Pancreas (tissue), 10 donors: ENCODE data around the gene MMAB. TPM values are rescaled to one million over a fixed set of nuclear protein-coding genes. Genes with fewer than 3 reads are reported as not detected.

Source experiments
- ATAC-seq, 4 donors: fragments of 200-7000 bp; cut with Tn5 transposase; one replicate each; pipeline versions ENCODE4 v1.8.0 to v1.9.1; 2020; ENCODE audit warnings: mild to moderate bottlenecking in 4 of 4, moderate library complexity in 4 of 4
- DNase-seq, 6 donors: peaks; one replicate each; pipeline ENCODE4 v3.0.0-alpha.2; 2020
- FAIRE-seq: peaks from 2 replicates; lab custom pipeline; 2012; peaks lifted over from hg19 to GRCh38; lab: Jason Lieb, UNC
- H3K27ac ChIP-seq, 4 donors: fragments of 200-600 bp; sonication (generic); 1 replicate in 3 of 4; 2 replicates in 1 of 4; pipeline versions ENCODE4 v1.5.0 to v1.8.0; 2020
- H3K27me3 ChIP-seq, 4 donors: fragments of 200-600 bp; one replicate each; pipeline ENCODE4 v1.8.0; 2021
- H3K36me3 ChIP-seq, 3 donors: fragments of 200-600 bp; sonication (generic) in 1 of 3; one replicate each; pipeline versions ENCODE4 v1.5.0 to v1.8.0; 2020 to 2021
- H3K4me1 ChIP-seq, 3 donors: fragments of 200-600 bp; one replicate each; pipeline ENCODE4 v1.8.0; 2021
- H3K4me3 ChIP-seq, 4 donors: fragments of 200-600 bp; sonication (generic) in 2 of 4; one replicate each; pipeline versions ENCODE4 v1.5.0 to v1.8.0; 2020 to 2021
- H3K9me3 ChIP-seq, 4 donors: fragments of 200-600 bp; one replicate each; pipeline ENCODE4 v1.8.0; 2021
- CTCF ChIP-seq, 4 donors: fragments of 200-600 bp; sonication (generic) in 3 of 4; IDR thresholded peaks; one replicate each; pipeline versions ENCODE4 v1.5.0 to v1.8.0; 2021; ENCODE audit warnings: antibody characterized with exemption in 4 of 4
- WGBS, 2 donors: extraction: QIAGEN DNeasy Blood & Tissue Kit; methylation state at CpG; one replicate each; pipeline ENCODE4 v1.1.7; 2013; 5-methylcytosine and 5-hydroxymethylcytosine counted together
- intact Hi-C, 3 donors: fragments of 100-400 bp; cut with DNase I; formaldehyde crosslinking; loops; one replicate each; pipeline versions ENCODE4 v1.11.1 to v1.14.2; 2022
- polyA plus RNA-seq, 2 donors: library from polyadenylated mRNA; stranded (reverse); fragments of 200-250 nt; gene quantifications; one replicate each; pipeline ENCODE4 v1.2.3, GENCODE V29; 2013
- total RNA-seq, 6 donors: library from RNA; stranded (reverse); fragmentation: NEBNext Ultra II Directional in 4 of 6; extraction: Animal tissue kit (Norgen Biotek cat#: 25700) in 4 of 6; gene quantifications; one replicate each; pipeline versions ENCODE4 v1.2.1 to v1.2.4, GENCODE V29; 2021 to 2023
- donor health status: healthy with polysubstance abuse.
- donor health status: DM: no; HTN: no; CAD: no; lungs with moderate emphysema.
- donor health status: DM: no; HTN: no; CAD: no.
- donor health status: control.
- donor health status: control.
- donor health status: Bipolar disorder and iron deficiency.
- donor health status: DM: yes; HTN: yes; CAD: no.
- donor health status: DM: no; HTN: no; CAD: no.
- donor health status: DM: no; HTN: no; CAD: no.
- donor health status: DM: yes; HTN: yes; CAD: no.

The MMAB gene
- total and polyA plus RNA-seq, 8 donors, result 15.6 to 40.6 (median 21.0) TPM

- H3K27ac ChIP-seq, result no peak overlapping the region
- H3K27me3 ChIP-seq, result no peaks in the 10 kb centered on the region
- DNase-seq, result no peak
- FAIRE-seq, result no peak
- no peak for ATAC-seq
- H3K4me1 ChIP-seq, result no peaks in the 10 kb centered on the region
- intact Hi-C loops, result no loop called here
- peaks cover 0 to 6% (median 4%) of the 10 kb centered on the region in 3 donors for H3K36me3 ChIP-seq
- TF ChIP-seq CTCF (IDR thresholded peaks at IDR 0.05), result no peak
- H3K4me3 ChIP-seq, result no peak overlapping the region
- 92 to 96% methylated on average over 2 of the region's 2 CpGs for WGBS, 2 donors
- no peaks in the 10 kb centered on the region for H3K9me3 ChIP-seq
These were observed 10.4 kb upstream of the MMAB start for GRCh38 chr12:109583733-109584132.

GRCh38 chr12:109582636-109583035 is 9.3 kb upstream of the MMAB start:
- H3K4me3 ChIP-seq, result no peak overlapping the region
- H3K27ac ChIP-seq, result no peak overlapping the region
- FAIRE-seq, result no peak
- peak in 1 of 6 donors; percentile 29 for DNase-seq
- no peaks in the 10 kb centered on the region for H3K9me3 ChIP-seq
- intact Hi-C loops, result no loop called here
- no peak for TF ChIP-seq CTCF (IDR thresholded peaks at IDR 0.05)
- ATAC-seq, result peak in 1 of 4 donors; percentile 39
- H3K4me1 ChIP-seq, result no peaks in the 10 kb centered on the region
- 77 to 86% methylated on average over 5 of the region's 5 CpGs for WGBS, 2 donors
- H3K27me3 ChIP-seq, result no peaks in the 10 kb centered on the region
- H3K36me3 ChIP-seq, result peaks cover 0 to 11% (median 4%) of the 10 kb centered on the region in 3 donors

GRCh38 chr12:109581856-109582255 is 8.6 kb upstream of the MMAB start:
- peaks cover 0 to 18% (median 4%) of the 10 kb centered on the region in 3 donors for H3K36me3 ChIP-seq
- WGBS, 2 donors, result 95 to 97% methylated on average over 8 of the region's 8 CpGs
- DNase-seq (peak in 1 of 6 donors; percentile 16), ATAC-seq (no peak), FAIRE-seq (no peak)
- H3K27me3 ChIP-seq, result no peaks in the 10 kb centered on the region
- intact Hi-C loops, result no loop called here
- TF ChIP-seq CTCF (IDR thresholded peaks at IDR 0.05), result no peak
- no peaks in the 10 kb centered on the region for H3K9me3 ChIP-seq
- no peak overlapping the region for H3K4me3 ChIP-seq
- no peak overlapping the region for H3K27ac ChIP-seq
- no peaks in the 10 kb centered on the region for H3K4me1 ChIP-seq

GRCh38 chr12:109581334-109581691 is 8.0 kb upstream of the MMAB start:
- peak in 1 of 6 donors; percentile 35 for DNase-seq
- peaks cover 0 to 18% (median 4%) of the 10 kb centered on the region in 3 donors for H3K36me3 ChIP-seq
- intact Hi-C loops, result no loop called here
- no peak for TF ChIP-seq CTCF (IDR thresholded peaks at IDR 0.05)
- no peak for FAIRE-seq
- no peaks in the 10 kb centered on the region for H3K4me1 ChIP-seq
- ATAC-seq, result no peak
- no peak overlapping the region for H3K27ac ChIP-seq
- H3K27me3 ChIP-seq, result no peaks in the 10 kb centered on the region
- 96 to 98% methylated on average over 18 of the region's 18 CpGs for WGBS, 2 donors
- H3K9me3 ChIP-seq, result no peaks in the 10 kb centered on the region
- no peak overlapping the region for H3K4me3 ChIP-seq

- WGBS, 2 donors, result 92 to 95% methylated on average over 13 of the region's 13 CpGs
- Histone ChIP-seq H3K27ac (no peak overlapping the region), H3K4me1 (no peaks in the 10 kb centered on the region), H3K36me3 (peaks cover 0 to 18% (median 4%) of the 10 kb centered on the region in 3 donors), H3K27me3 (no peaks in the 10 kb centered on the region), H3K9me3 (no peaks in the 10 kb centered on the region), H3K4me3 (no peak overlapping the region)
- DNase-seq (peak in 1 of 6 donors; percentile 25), FAIRE-seq (no peak), ATAC-seq (no peak)
- intact Hi-C loops, result no loop called here
- TF ChIP-seq CTCF (IDR thresholded peaks at IDR 0.05), result no peak
These were observed 7.5 kb upstream of the MMAB start for GRCh38 chr12:109580684-109581333.
